Liver (tissue), 9 donors: ENCODE results near the gene TMEFF1. TPM values are rescaled to one million over a fixed set of nuclear protein-coding genes. Genes with fewer than 3 reads are reported as not detected.

Experiments
- DNase-seq: peaks from one replicate; pipeline ENCODE4 v3.0.0-alpha.2; 2017; ENCODE audit warnings: low spot score
- H3K27ac ChIP-seq, 2 donors: one replicate each; pipeline ENCODE4 v1.7.0; 2013; ENCODE audit warnings: inconsistent platforms in 2 of 2, low read length in 2 of 2, control low read depth in 1 of 2, low read depth in 1 of 2, mild to moderate bottlenecking in 1 of 2
- H3K27me3 ChIP-seq, 4 donors: one replicate each; pipeline versions ENCODE4 v1.6.1 to v1.7.0; 2013; ENCODE audit warnings: low read length in 3 of 4, inconsistent platforms in 1 of 4, mild to moderate bottlenecking in 1 of 4, moderate library complexity in 1 of 4; ENCODE audit not compliant: control insufficient read depth in 4 of 4, insufficient read depth in 4 of 4
- H3K36me3 ChIP-seq, 4 donors: one replicate each; pipeline versions ENCODE4 v1.6.1 to v1.7.0; 2013; ENCODE audit warnings: low read length in 3 of 4, mild to moderate bottlenecking in 3 of 4, low read depth in 1 of 4, moderate library complexity in 1 of 4; ENCODE audit not compliant: control insufficient read depth in 4 of 4, insufficient read depth in 3 of 4
- H3K4me1 ChIP-seq, 4 donors: one replicate each; pipeline versions ENCODE4 v1.6.1 to v1.7.0; 2013; ENCODE audit warnings: low read length in 3 of 4, mild to moderate bottlenecking in 3 of 4, moderate library complexity in 1 of 4; ENCODE audit not compliant: control insufficient read depth in 4 of 4, insufficient read depth in 4 of 4
- H3K4me3 ChIP-seq, 3 donors: one replicate each; pipeline versions ENCODE4 v1.6.1 to v1.7.0; 2013; ENCODE audit warnings: low read length in 3 of 3, control low read depth in 1 of 3, low read depth in 1 of 3, mild to moderate bottlenecking in 1 of 3
- H3K9ac ChIP-seq, 2 donors: one replicate each; pipeline ENCODE4 v1.7.0; 2013; ENCODE audit warnings: low read length in 2 of 2, mild to moderate bottlenecking in 2 of 2, moderate library complexity in 2 of 2, control low read depth in 1 of 2, low read depth in 1 of 2
- H3K9me3 ChIP-seq, 4 donors: one replicate each; pipeline versions ENCODE4 v1.6.1 to v1.7.0; 2013; ENCODE audit warnings: low read length in 3 of 4; ENCODE audit not compliant: control insufficient read depth in 4 of 4
- EGR1 ChIP-seq, 2 donors: IDR thresholded peaks; 2 replicates each; pipeline ENCODE4 v1.6.1; 2016 to 2018; ENCODE audit warnings: antibody characterized with exemption in 2 of 2, low read depth in 2 of 2
- FOXA1 ChIP-seq: IDR thresholded peaks from 2 replicates; pipeline ENCODE4 v1.6.1; 2016; ENCODE audit warnings: antibody characterized with exemption
- FOXA2 ChIP-seq: IDR thresholded peaks from 2 replicates; pipeline ENCODE4 v1.6.1; 2016; ENCODE audit warnings: antibody characterized with exemption
- GABPA ChIP-seq, 2 donors: IDR thresholded peaks in 1 of 2; conservative IDR thresholded peaks in 1 of 2; 2 replicates each; pipeline ENCODE4 v1.6.1; 2016; ENCODE audit warnings: antibody characterized with exemption in 2 of 2, mild to moderate bottlenecking in 1 of 2, moderate library complexity in 1 of 2
- HNF4A ChIP-seq, 2 donors: conservative IDR thresholded peaks; 2 replicates each; pipeline ENCODE4 v1.6.1; 2016; ENCODE audit warnings: antibody characterized with exemption in 2 of 2, mild to moderate bottlenecking in 2 of 2
- HNF4G ChIP-seq: IDR thresholded peaks from 2 replicates; pipeline ENCODE4 v1.6.1; 2016; ENCODE audit warnings: antibody characterized with exemption
- MAX ChIP-seq: IDR thresholded peaks from 2 replicates; pipeline ENCODE4 v1.6.1; 2016; ENCODE audit warnings: antibody characterized with exemption
- NR2F2 ChIP-seq: IDR thresholded peaks from 2 replicates; pipeline ENCODE4 v1.6.1; 2016; ENCODE audit warnings: antibody characterized with exemption
- RAD21 ChIP-seq, 2 donors: IDR thresholded peaks; 2 replicates each; pipeline ENCODE4 v1.6.1; 2016; ENCODE audit warnings: antibody characterized with exemption in 2 of 2, mild to moderate bottlenecking in 2 of 2
- RXRA ChIP-seq, 2 donors: IDR thresholded peaks; 2 replicates each; pipeline ENCODE4 v1.6.1; 2017 to 2018; ENCODE audit warnings: antibody characterized with exemption in 2 of 2, mild to moderate bottlenecking in 1 of 2
- SP1 ChIP-seq: IDR thresholded peaks from 2 replicates; pipeline ENCODE4 v1.6.1; 2018; ENCODE audit warnings: antibody characterized with exemption, mild to moderate bottlenecking
- YY1 ChIP-seq: IDR thresholded peaks from 2 replicates; pipeline ENCODE4 v1.6.1; 2016; ENCODE audit warnings: antibody characterized with exemption, mild to moderate bottlenecking
- WGBS: extraction: QIAGEN DNeasy Blood & Tissue Kit; methylation state at CpG from one replicate; pipeline ENCODE4 v1.1.7; 2013; 5-methylcytosine and 5-hydroxymethylcytosine counted together
- polyA plus RNA-seq, 2 donors: library from polyadenylated mRNA; stranded (reverse) in 1 of 2; unstranded in 1 of 2; fragments of 200-250 nt in 1 of 2; fragments of >200 nt in 1 of 2; fragmentation: Nextera tagmentation in 1 of 2; extraction: Ambion mirVana in 1 of 2; gene quantifications; one replicate each; pipeline versions ENCODE4 v1.2.1 to v1.2.3, GENCODE V29; 2013 to 2015
- total RNA-seq, 2 donors: library from RNA; depleted of rRNA; stranded (reverse); fragments of >200 nt; gene quantifications; one replicate each; pipeline ENCODE4 v1.2.3, GENCODE V29; 2014
- TF ChIP-seq, protein P1 (sequence below): IDR thresholded peaks from 2 replicates; pipeline ENCODE4 v1.6.1; 2016; ENCODE audit warnings: antibody characterized with exemption
- TF ChIP-seq, protein P2 (sequence below): IDR thresholded peaks from 2 replicates; pipeline ENCODE4 v1.6.1; 2016; ENCODE audit warnings: antibody characterized with exemption, mild to moderate bottlenecking
- TF ChIP-seq, protein P3 (sequence below): fragments of 150-350 bp; IDR thresholded peaks from 2 replicates; pipeline ENCODE4 v1.5.1; 2017; ENCODE audit warnings: improper control_type of control experiment, low read depth, low read length; ENCODE audit not compliant: missing input control
- TF ChIP-seq, protein P4 (sequence below): IDR thresholded peaks from 2 replicates; pipeline ENCODE4 v1.6.1; 2016; ENCODE audit warnings: antibody characterized with exemption
- donor health status: healthy.
- donor health status: healthy.
- donor health status: healthy.
- donor health status: healthy.
- donor health status: healthy.

Gene TMEFF1
- total and polyA plus RNA-seq, 4 donors = not detected

DNA sequence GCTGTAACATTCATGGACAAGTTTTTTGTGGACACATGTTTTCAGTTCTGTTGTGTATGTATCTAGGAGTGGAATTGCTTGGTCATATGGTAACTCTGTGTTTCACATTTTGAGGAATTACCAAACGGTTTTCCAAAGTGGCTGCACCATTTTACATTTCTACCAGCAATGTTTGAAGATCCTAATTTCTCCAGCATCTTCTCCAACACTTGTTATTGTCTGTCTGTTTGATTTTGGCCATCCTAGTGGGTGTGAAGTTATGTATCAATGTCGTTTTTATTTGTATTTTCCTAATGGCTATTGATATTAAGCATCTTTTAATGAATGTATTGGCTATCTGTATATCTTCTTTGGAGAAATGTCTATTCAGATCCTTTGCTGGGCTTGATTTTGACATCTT is 6.9 kb downstream of the TMEFF1 start:
- Histone ChIP-seq H3K9me3 (no peaks in the 10 kb centered on the region), H3K27me3 (no peaks in the 10 kb centered on the region), H3K27ac (no peak overlapping the region), H3K4me3 (no peak overlapping the region), H3K36me3 (no peaks in the 10 kb centered on the region), H3K9ac (no peak overlapping the region), H3K4me1 (no peaks in the 10 kb centered on the region)
- TF ChIP-seq, protein P1, sequence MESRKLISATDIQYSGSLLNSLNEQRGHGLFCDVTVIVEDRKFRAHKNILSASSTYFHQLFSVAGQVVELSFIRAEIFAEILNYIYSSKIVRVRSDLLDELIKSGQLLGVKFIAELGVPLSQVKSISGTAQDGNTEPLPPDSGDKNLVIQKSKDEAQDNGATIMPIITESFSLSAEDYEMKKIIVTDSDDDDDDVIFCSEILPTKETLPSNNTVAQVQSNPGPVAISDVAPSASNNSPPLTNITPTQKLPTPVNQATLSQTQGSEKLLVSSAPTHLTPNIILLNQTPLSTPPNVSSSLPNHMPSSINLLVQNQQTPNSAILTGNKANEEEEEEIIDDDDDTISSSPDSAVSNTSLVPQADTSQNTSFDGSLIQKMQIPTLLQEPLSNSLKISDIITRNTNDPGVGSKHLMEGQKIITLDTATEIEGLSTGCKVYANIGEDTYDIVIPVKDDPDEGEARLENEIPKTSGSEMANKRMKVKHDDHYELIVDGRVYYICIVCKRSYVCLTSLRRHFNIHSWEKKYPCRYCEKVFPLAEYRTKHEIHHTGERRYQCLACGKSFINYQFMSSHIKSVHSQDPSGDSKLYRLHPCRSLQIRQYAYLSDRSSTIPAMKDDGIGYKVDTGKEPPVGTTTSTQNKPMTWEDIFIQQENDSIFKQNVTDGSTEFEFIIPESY = no peak
- TF ChIP-seq NR2F2 = no peak
- TF ChIP-seq HNF4A (conservative IDR thresholded peaks at IDR 0.05) = no peak
- TF ChIP-seq, protein P2, sequence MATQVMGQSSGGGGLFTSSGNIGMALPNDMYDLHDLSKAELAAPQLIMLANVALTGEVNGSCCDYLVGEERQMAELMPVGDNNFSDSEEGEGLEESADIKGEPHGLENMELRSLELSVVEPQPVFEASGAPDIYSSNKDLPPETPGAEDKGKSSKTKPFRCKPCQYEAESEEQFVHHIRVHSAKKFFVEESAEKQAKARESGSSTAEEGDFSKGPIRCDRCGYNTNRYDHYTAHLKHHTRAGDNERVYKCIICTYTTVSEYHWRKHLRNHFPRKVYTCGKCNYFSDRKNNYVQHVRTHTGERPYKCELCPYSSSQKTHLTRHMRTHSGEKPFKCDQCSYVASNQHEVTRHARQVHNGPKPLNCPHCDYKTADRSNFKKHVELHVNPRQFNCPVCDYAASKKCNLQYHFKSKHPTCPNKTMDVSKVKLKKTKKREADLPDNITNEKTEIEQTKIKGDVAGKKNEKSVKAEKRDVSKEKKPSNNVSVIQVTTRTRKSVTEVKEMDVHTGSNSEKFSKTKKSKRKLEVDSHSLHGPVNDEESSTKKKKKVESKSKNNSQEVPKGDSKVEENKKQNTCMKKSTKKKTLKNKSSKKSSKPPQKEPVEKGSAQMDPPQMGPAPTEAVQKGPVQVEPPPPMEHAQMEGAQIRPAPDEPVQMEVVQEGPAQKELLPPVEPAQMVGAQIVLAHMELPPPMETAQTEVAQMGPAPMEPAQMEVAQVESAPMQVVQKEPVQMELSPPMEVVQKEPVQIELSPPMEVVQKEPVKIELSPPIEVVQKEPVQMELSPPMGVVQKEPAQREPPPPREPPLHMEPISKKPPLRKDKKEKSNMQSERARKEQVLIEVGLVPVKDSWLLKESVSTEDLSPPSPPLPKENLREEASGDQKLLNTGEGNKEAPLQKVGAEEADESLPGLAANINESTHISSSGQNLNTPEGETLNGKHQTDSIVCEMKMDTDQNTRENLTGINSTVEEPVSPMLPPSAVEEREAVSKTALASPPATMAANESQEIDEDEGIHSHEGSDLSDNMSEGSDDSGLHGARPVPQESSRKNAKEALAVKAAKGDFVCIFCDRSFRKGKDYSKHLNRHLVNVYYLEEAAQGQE = no peak
- TF ChIP-seq MAX = no peak
- no peak for TF ChIP-seq RAD21 (IDR thresholded peaks at IDR 0.05)
- no peak for TF ChIP-seq FOXA2
- no peak for TF ChIP-seq EGR1 (IDR thresholded peaks at IDR 0.05; ENCODE audit: low read depth in 2 of 2)
- TF ChIP-seq HNF4G = no peak
- TF ChIP-seq, protein P3, sequence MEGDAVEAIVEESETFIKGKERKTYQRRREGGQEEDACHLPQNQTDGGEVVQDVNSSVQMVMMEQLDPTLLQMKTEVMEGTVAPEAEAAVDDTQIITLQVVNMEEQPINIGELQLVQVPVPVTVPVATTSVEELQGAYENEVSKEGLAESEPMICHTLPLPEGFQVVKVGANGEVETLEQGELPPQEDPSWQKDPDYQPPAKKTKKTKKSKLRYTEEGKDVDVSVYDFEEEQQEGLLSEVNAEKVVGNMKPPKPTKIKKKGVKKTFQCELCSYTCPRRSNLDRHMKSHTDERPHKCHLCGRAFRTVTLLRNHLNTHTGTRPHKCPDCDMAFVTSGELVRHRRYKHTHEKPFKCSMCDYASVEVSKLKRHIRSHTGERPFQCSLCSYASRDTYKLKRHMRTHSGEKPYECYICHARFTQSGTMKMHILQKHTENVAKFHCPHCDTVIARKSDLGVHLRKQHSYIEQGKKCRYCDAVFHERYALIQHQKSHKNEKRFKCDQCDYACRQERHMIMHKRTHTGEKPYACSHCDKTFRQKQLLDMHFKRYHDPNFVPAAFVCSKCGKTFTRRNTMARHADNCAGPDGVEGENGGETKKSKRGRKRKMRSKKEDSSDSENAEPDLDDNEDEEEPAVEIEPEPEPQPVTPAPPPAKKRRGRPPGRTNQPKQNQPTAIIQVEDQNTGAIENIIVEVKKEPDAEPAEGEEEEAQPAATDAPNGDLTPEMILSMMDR = no peak
- TF ChIP-seq, protein P4, sequence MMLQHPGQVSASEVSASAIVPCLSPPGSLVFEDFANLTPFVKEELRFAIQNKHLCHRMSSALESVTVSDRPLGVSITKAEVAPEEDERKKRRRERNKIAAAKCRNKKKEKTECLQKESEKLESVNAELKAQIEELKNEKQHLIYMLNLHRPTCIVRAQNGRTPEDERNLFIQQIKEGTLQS = no peak
- TF ChIP-seq RXRA (IDR thresholded peaks at IDR 0.05) = no peak
- no peak for TF ChIP-seq GABPA (IDR thresholded peaks at IDR 0.05 in 1 of 2, conservative IDR thresholded peaks at IDR 0.05 in 1 of 2)
- no peak for TF ChIP-seq YY1
- no peak for TF ChIP-seq FOXA1
- WGBS = 53% methylated on average over 2 of the region's 2 CpGs
- no peak for DNase-seq

GRCh38 chr9:100485196-100485595 is 12.2 kb downstream of the TMEFF1 start:
- no peaks in the 10 kb centered on the region for H3K9me3 ChIP-seq
- no peak overlapping the region for H3K27ac ChIP-seq
- H3K36me3 ChIP-seq = no peaks in the 10 kb centered on the region
- H3K9ac ChIP-seq = no peak overlapping the region
- 77% methylated on average over 1 of the region's 1 CpG for WGBS
- no peaks in the 10 kb centered on the region for H3K27me3 ChIP-seq
- H3K4me3 ChIP-seq = no peak overlapping the region
- H3K4me1 ChIP-seq = no peaks in the 10 kb centered on the region
- DNase-seq = no peak
- TF ChIP-seq FOXA2 (no peak), SP1 (no peak), EGR1 (IDR thresholded peaks at IDR 0.05; ENCODE audit: low read depth in 2 of 2) (no peak), HNF4G (no peak), FOXA1 (no peak), YY1 (no peak), GABPA (IDR thresholded peaks at IDR 0.05 in 1 of 2, conservative IDR thresholded peaks at IDR 0.05 in 1 of 2) (no peak), MAX (no peak), RXRA (IDR thresholded peaks at IDR 0.05) (no peak), NR2F2 (no peak)
- TF ChIP-seq, protein P1 = no peak
- TF ChIP-seq, protein P2 = no peak
